Fibroblast of lung (primary cell): ENCODE data around the gene SH3YL1. TPM values are rescaled to one million over a fixed set of nuclear protein-coding genes. Genes with fewer than 3 reads are reported as not detected.
"Not testable (repeated sequence)": the region's sequence is repeated elsewhere in the genome, so short reads cannot be mapped to it uniquely, and the experiment has no call there.

ENCODE experiments used
- DNase-seq, 2 donors: peaks; one replicate each; pipeline versions ENCODE4 v3.0.0 to v3.0.0-alpha.2; 2010; ENCODE audit warnings: low read depth in 2 of 2
- H2AFZ ChIP-seq: 2 replicates; pipeline ENCODE4 v1.5.1; 2012; ENCODE audit warnings: low read length, control low read depth, inconsistent platforms
- H3K27ac ChIP-seq: 2 replicates; pipeline ENCODE4 v1.5.1; 2011; ENCODE audit warnings: low read length, control low read depth; ENCODE audit not compliant: insufficient read depth
- H3K27me3 ChIP-seq: 2 replicates; pipeline ENCODE4 v1.5.1; 2011; ENCODE audit warnings: mild to moderate bottlenecking, low read length; ENCODE audit not compliant: control insufficient read depth, insufficient read depth
- H3K36me3 ChIP-seq: 2 replicates; pipeline ENCODE4 v1.5.1; 2011; ENCODE audit warnings: low read length; ENCODE audit not compliant: control insufficient read depth, insufficient read depth
- H3K4me1 ChIP-seq: 2 replicates; pipeline ENCODE4 v1.5.1; 2011; ENCODE audit warnings: low read length; ENCODE audit not compliant: control insufficient read depth, insufficient read depth; ENCODE audit errors: extremely low read depth
- H3K4me2 ChIP-seq: 2 replicates; pipeline ENCODE4 v1.5.1; 2011; ENCODE audit warnings: low read length, control low read depth; ENCODE audit not compliant: insufficient read depth; ENCODE audit errors: extremely low read depth
- H3K4me3 ChIP-seq, 4 experiments: fragments of 200-600 bp in 1 of 4; sonication (generic) in 1 of 4; replicated peaks in 1 of 4; 2 replicates each; pipeline ENCODE4 v1.5.1; 2011 to 2016; ENCODE audit warnings: low read length in 4 of 4, low read depth in 3 of 4, mild to moderate bottlenecking in 3 of 4, control low read depth in 2 of 4, inconsistent platforms in 1 of 4, mixed read lengths in 1 of 4; ENCODE audit not compliant: insufficient read depth in 1 of 4; ENCODE audit errors: control extremely low read depth in 1 of 4
- H3K79me2 ChIP-seq: 2 replicates; pipeline ENCODE4 v1.5.1; 2012; ENCODE audit warnings: mild to moderate bottlenecking, low read length, inconsistent platforms; ENCODE audit not compliant: control insufficient read depth, insufficient read depth
- H3K9ac ChIP-seq: 2 replicates; pipeline ENCODE4 v1.5.1; 2011; ENCODE audit warnings: mild to moderate bottlenecking, low read length, control low read depth; ENCODE audit not compliant: insufficient read depth
- H3K9me3 ChIP-seq: 2 replicates; pipeline ENCODE4 v1.5.1; 2012; ENCODE audit warnings: low read depth, low read length; ENCODE audit not compliant: control insufficient read depth, insufficient read depth
- H4K20me1 ChIP-seq: 2 replicates; pipeline ENCODE4 v1.5.1; 2011; ENCODE audit warnings: low read length; ENCODE audit not compliant: control insufficient read depth, insufficient read depth; ENCODE audit errors: extremely low read depth
- CTCF ChIP-seq, 2 donors: IDR thresholded peaks in 1 of 2; conservative IDR thresholded peaks in 1 of 2; 1 replicate in 1 of 2; 2 replicates in 1 of 2; pipeline ENCODE4 v1.5.1; 2011 to 2012; ENCODE audit warnings: low read length in 2 of 2, control low read depth in 1 of 2, inconsistent platforms in 1 of 2, low read depth in 1 of 2, mild to moderate bottlenecking in 1 of 2
- EZH2 ChIP-seq: IDR thresholded peaks from 2 replicates; pipeline ENCODE4 v1.5.1; 2012; ENCODE audit warnings: low read length, control low read depth, mild to moderate bottlenecking; ENCODE audit errors: missing control alignments
- polyA plus RNA-seq, 2 donors: library from polyadenylated mRNA; depleted of rRNA in 1 of 2; stranded (reverse) in 1 of 2; unstranded in 1 of 2; fragments of >200 nt; gene quantifications; 2 replicates each; pipeline ENCODE4 v1.2.1, GENCODE V29; 2011 to 2012; ENCODE audit warnings: missing spikeins in 1 of 2
- total RNA-seq: library from RNA; depleted of rRNA; stranded (reverse); fragments of >200 nt; gene quantifications from 2 replicates; pipeline ENCODE4 v1.2.1, GENCODE V29; 2014

The SH3YL1 gene
- total and polyA plus RNA-seq, 2 donors (not counting 1 experiment from before 2014, with no cell fraction given), result 36.5 to 37.9 TPM

DNA sequence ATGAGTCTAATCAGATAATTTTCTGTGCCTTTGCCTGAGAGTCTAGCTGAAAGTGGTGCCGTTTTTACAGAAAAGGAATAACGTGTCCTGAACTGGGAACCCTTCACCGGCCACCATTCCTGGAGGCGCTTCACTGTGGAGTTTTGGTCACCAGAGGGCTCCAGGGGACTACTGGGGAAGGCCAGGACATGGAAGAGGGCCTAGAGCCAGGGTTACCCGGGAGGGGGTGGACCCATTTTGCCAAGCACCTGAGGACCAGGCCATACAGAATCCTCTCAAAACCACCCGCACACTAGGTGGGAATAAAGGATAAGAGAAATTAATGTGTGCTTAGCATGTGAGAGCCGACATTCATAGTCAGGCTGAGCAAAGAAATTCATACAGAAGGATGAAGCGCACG, 91.7 kb downstream of the SH3YL1 start:
- TF ChIP-seq CTCF (conservative IDR thresholded peaks at IDR 0.05 in 1 of 2, IDR thresholded peaks at IDR 0.05 in 1 of 2; ENCODE audit: low read depth in 1 of 2, low read length in 2 of 2), result peak; percentile 17 to 29
- H3K9ac ChIP-seq, H3K27me3 ChIP-seq, H3K9me3 ChIP-seq, H3K27ac ChIP-seq, H2AFZ ChIP-seq, H3K4me2 ChIP-seq, H4K20me1 ChIP-seq, DNase-seq, H3K36me3 ChIP-seq, H3K4me3 ChIP-seq, H3K4me1 ChIP-seq, H3K79me2 ChIP-seq: not testable (repeated sequence)

DNA sequence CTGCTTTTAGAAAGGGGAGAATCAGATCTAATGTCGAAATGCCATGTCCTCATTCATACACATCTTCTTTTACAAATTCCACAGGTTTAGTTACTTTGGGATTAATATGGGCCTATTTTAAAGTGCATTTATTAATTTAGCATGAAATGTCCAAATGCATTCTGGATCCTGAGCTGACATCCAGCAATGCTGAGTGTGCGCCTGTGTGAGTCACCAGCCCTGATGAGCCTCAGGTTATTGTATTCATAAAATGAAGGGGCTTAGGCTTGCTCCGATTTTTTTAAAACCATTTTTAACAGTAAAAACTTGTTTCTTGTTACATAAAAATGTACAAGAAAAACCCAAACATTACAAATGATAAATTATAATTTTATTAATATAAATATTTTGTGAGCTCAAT, 94.1 kb downstream of the SH3YL1 start:
- H3K27me3 ChIP-seq, result no peaks in the 10 kb centered on the region
- DNase-seq, result no peak
- H3K9me3 ChIP-seq, result no peaks in the 10 kb centered on the region
- H2AFZ ChIP-seq, result no peak overlapping the region
- H3K4me1 ChIP-seq, result no peaks in the 10 kb centered on the region
- H3K4me2 ChIP-seq, result no peak overlapping the region
- no peak for TF ChIP-seq CTCF (conservative IDR thresholded peaks at IDR 0.05 in 1 of 2, IDR thresholded peaks at IDR 0.05 in 1 of 2; ENCODE audit: low read depth in 1 of 2, low read length in 2 of 2)
- TF ChIP-seq EZH2, result no peak
- H3K9ac ChIP-seq, result no peak overlapping the region
- no peak overlapping the region for H3K27ac ChIP-seq
- no peaks in the 10 kb centered on the region for H4K20me1 ChIP-seq
- no peaks in the 10 kb centered on the region for H3K36me3 ChIP-seq
- H3K4me3 ChIP-seq, result no peak overlapping the region
- no peaks in the 10 kb centered on the region for H3K79me2 ChIP-seq

Other genes with a start within 250 kb of the SH3YL1 start
- 0.26 TPM in 1 of 2 replicates, not detected in the other for gene FAM110C, start 217.5 kb downstream of the SH3YL1 start, total RNA-seq
- not detected in 2 replicates for gene FAM110C, start 217.5 kb downstream of the SH3YL1 start, polyA plus RNA-seq
- 86.9 and 89.9 TPM in 2 replicates for gene ACP1, start 915 bp upstream of the SH3YL1 start, total RNA-seq
- gene ACP1, start 915 bp upstream of the SH3YL1 start, polyA plus RNA-seq, result 120 and 124 TPM in 2 replicates
- gene ALKAL2, start 24.1 kb upstream of the SH3YL1 start, total RNA-seq, result 0.17 TPM in 1 of 2 replicates, not detected in the other
- 0.58 TPM in 1 of 2 replicates, not detected in the other for gene ALKAL2, start 24.1 kb upstream of the SH3YL1 start, polyA plus RNA-seq